DOHH2 (cell line): ENCODE results near the gene ADM5.

Source experiments
- H3F3A ChIP-seq: fragments of 200-600 bp; sonication (generic), shearing (Covaris generic); 2 replicates; pipeline ENCODE4 v1.6.0; 2016; ENCODE audit warnings: antibody characterized with exemption, mild to moderate bottlenecking; ENCODE audit not compliant: control insufficient read depth, insufficient read depth
- H3K27ac ChIP-seq: fragments of 200-600 bp; sonication (generic); 2 replicates; pipeline ENCODE4 v1.5.1; 2014; ENCODE audit warnings: low read depth, mild to moderate bottlenecking, low read length, moderate library complexity
- H3K27me3 ChIP-seq: fragments of 200-600 bp; sonication (generic); 2 replicates; pipeline ENCODE4 v1.6.1; 2014; ENCODE audit warnings: mild to moderate bottlenecking, low read length, mixed read lengths; ENCODE audit not compliant: control insufficient read depth
- H3K36me3 ChIP-seq: fragments of 200-600 bp; sonication (generic); 2 replicates; pipeline ENCODE4 v1.6.1; 2014; ENCODE audit warnings: mild to moderate bottlenecking, low read length, moderate library complexity, mixed read lengths; ENCODE audit not compliant: control insufficient read depth
- H3K4me1 ChIP-seq: fragments of 200-600 bp; sonication (generic); 2 replicates; pipeline ENCODE4 v1.6.1; 2014; ENCODE audit warnings: mild to moderate bottlenecking, low read length, mixed read lengths; ENCODE audit not compliant: control insufficient read depth
- H3K4me2 ChIP-seq: fragments of 200-600 bp; sonication (generic); 2 replicates; pipeline ENCODE4 v1.6.0; 2014; ENCODE audit warnings: mild to moderate bottlenecking, low read length, moderate library complexity
- H3K4me3 ChIP-seq: fragments of 200-600 bp; sonication (generic); 2 replicates; pipeline ENCODE4 v1.5.1; 2014; ENCODE audit warnings: mild to moderate bottlenecking, low read length, mixed read lengths
- H3K79me2 ChIP-seq: fragments of 200-600 bp; sonication (generic); 2 replicates; pipeline ENCODE4 v1.6.1; 2014; ENCODE audit warnings: mild to moderate bottlenecking, low read length, mixed read lengths; ENCODE audit not compliant: control insufficient read depth
- H3K9me2 ChIP-seq: fragments of 200-600 bp; sonication (generic); replicated peaks from 2 replicates; pipeline ENCODE4 v1.6.1; 2014; ENCODE audit warnings: mild to moderate bottlenecking, low read length, mixed read lengths; ENCODE audit not compliant: control insufficient read depth
- H3K9me3 ChIP-seq: fragments of 200-600 bp; sonication (generic); 2 replicates; pipeline ENCODE4 v1.6.1; 2014; ENCODE audit warnings: antibody characterized with exemption, low read length, mixed read lengths; ENCODE audit not compliant: control insufficient read depth, insufficient read depth
- H4K20me1 ChIP-seq: fragments of 200-600 bp; sonication (generic); 2 replicates; pipeline ENCODE4 v1.6.0; 2014; ENCODE audit warnings: low read depth, mild to moderate bottlenecking, antibody characterized with exemption, low read length, moderate library complexity; ENCODE audit not compliant: control insufficient read depth, insufficient read depth
- CTCF ChIP-seq: fragments of 200-600 bp; sonication (generic); IDR thresholded peaks from one replicate; pipeline ENCODE4 v1.5.1; 2014; ENCODE audit warnings: antibody characterized with exemption, mild to moderate bottlenecking, low read depth, low read length; ENCODE audit not compliant: poor library complexity, severe bottlenecking
- EZH2phosphoT487 ChIP-seq: fragments of 200-600 bp; sonication (generic); IDR thresholded peaks from 2 replicates; pipeline ENCODE4 v1.6.1; 2017; ENCODE audit warnings: borderline replicate concordance, mild to moderate bottlenecking, antibody characterized with exemption, low read length, moderate library complexity, mixed read lengths

Gene ADM5

GRCh38 chr19:49657493-49658138 lies 31.8 kb upstream of the ADM5 start:
- Histone ChIP-seq H3K9me2 (no peaks in the 10 kb centered on the region), H3K9me3 (no peaks in the 10 kb centered on the region), H3K36me3 (peaks cover 87% of the 10 kb centered on the region), H3K79me2 (peaks cover 3% of the 10 kb centered on the region), H3K27me3 (no peaks in the 10 kb centered on the region), H3K4me3 (no peak overlapping the region), H3K4me2 (no peak overlapping the region), H3K4me1 (no peaks in the 10 kb centered on the region), H3F3A (peaks cover 7% of the 10 kb centered on the region), H3K27ac (no peak overlapping the region), H4K20me1 (no peaks in the 10 kb centered on the region)
- no peak for TF ChIP-seq CTCF
- no peak for TF ChIP-seq EZH2phosphoT487

- Histone ChIP-seq H3K36me3 (peaks cover 87% of the 10 kb centered on the region), H3K27me3 (no peaks in the 10 kb centered on the region), H3K4me1 (no peaks in the 10 kb centered on the region), H3K9me3 (no peaks in the 10 kb centered on the region), H4K20me1 (no peaks in the 10 kb centered on the region), H3K4me3 (no peak overlapping the region), H3K27ac (no peak overlapping the region), H3F3A (peaks cover 7% of the 10 kb centered on the region), H3K9me2 (no peaks in the 10 kb centered on the region), H3K4me2 (no peak overlapping the region), H3K79me2 (peaks cover 8% of the 10 kb centered on the region)
- no peak for TF ChIP-seq CTCF
- no peak for TF ChIP-seq EZH2phosphoT487
Measured at GRCh38 chr19:49658139-49658517, 31.3 kb upstream of the ADM5 start.

- no peak overlapping the region for H3K4me2 ChIP-seq
- H3K79me2 ChIP-seq, result peaks cover 15% of the 10 kb centered on the region
- no peaks in the 10 kb centered on the region for H3K9me3 ChIP-seq
- H3K27ac ChIP-seq, result no peak overlapping the region
- H4K20me1 ChIP-seq, result no peaks in the 10 kb centered on the region; the same call in 1 of the 2 replicates
- peaks cover 7% of the 10 kb centered on the region for H3F3A ChIP-seq
- H3K9me2 ChIP-seq, result no peaks in the 10 kb centered on the region
- no peak overlapping the region for H3K4me3 ChIP-seq
- H3K27me3 ChIP-seq, result no peaks in the 10 kb centered on the region
- peaks cover 84% of the 10 kb centered on the region for H3K36me3 ChIP-seq
- TF ChIP-seq CTCF, result no peak
- no peak for TF ChIP-seq EZH2phosphoT487
- peaks cover 7% of the 10 kb centered on the region for H3K4me1 ChIP-seq
Measured at GRCh38 chr19:49658566-49659442, 30.6 kb upstream of the ADM5 start.
